MCF 10A (cell line): ENCODE data around the gene SH3RF1. TPM values are rescaled to one million over a fixed set of nuclear protein-coding genes. Genes with fewer than 3 reads are reported as not detected.
"Not testable (repeated sequence)": the region's sequence is repeated elsewhere in the genome, so short reads cannot be mapped to it uniquely, and the experiment has no call there.

Experiments
- BruUV-seq: library from RNA; stranded (reverse); fragments of 400-500 nt; replicated peaks from 2 replicates; lab custom pipeline; 2021; lab: Mats Ljungman, UMichigan
- CTCF ChIA-PET: fragments of 300-600 bp; sonication (Branson Sonifier 250); formaldehyde crosslinking; extraction: SDS; loops from one replicate; lab custom pipeline; 2021; ENCODE audit warnings: antibody characterized with exemption, inconsistent platforms; lab: Yijun Ruan, JAX
- POLR2A ChIA-PET: fragments of 300-600, 350-650 bp; sonication (Branson Sonifier 250); formaldehyde crosslinking; extraction: SDS; loops from one replicate; lab custom pipeline; 2020; ENCODE audit warnings: antibody characterized with exemption, inconsistent platforms; lab: Yijun Ruan, JAX
- DNase-seq: peaks from one replicate; pipeline ENCODE4 v3.0.0-alpha.2; 2018; ENCODE audit not compliant: unreplicated experiment
- H3K27ac Mint-ChIP-seq: one replicate; pipeline ENCODE4 v1.8.0; 2022; ENCODE audit warnings: mild to moderate bottlenecking, low read depth, mixed read lengths; ENCODE audit not compliant: unreplicated experiment
- H3K27me3 Mint-ChIP-seq: one replicate; pipeline ENCODE4 v1.8.0; 2022; ENCODE audit warnings: mixed read lengths; ENCODE audit not compliant: insufficient read depth, unreplicated experiment
- H3K36me3 Mint-ChIP-seq: one replicate; pipeline ENCODE4 v1.8.0; 2022; ENCODE audit warnings: mild to moderate bottlenecking, moderate library complexity, mixed read lengths; ENCODE audit not compliant: insufficient read depth, unreplicated experiment
- H3K4me1 Mint-ChIP-seq: one replicate; pipeline ENCODE4 v1.8.0; 2022; ENCODE audit warnings: mixed read lengths; ENCODE audit not compliant: insufficient read depth, unreplicated experiment
- H3K4me3 Mint-ChIP-seq: one replicate; pipeline ENCODE4 v1.8.0; 2022; ENCODE audit warnings: mild to moderate bottlenecking, moderate library complexity, mixed read lengths; ENCODE audit not compliant: unreplicated experiment
- H3K9me3 Mint-ChIP-seq: one replicate; pipeline ENCODE4 v1.8.0; 2022; ENCODE audit warnings: mixed read lengths; ENCODE audit not compliant: unreplicated experiment
- CTCF ChIP-seq: fragments of 200-600 bp; IDR thresholded peaks from one replicate; pipeline ENCODE4 v1.8.0; 2022; ENCODE audit warnings: antibody characterized with exemption, mild to moderate bottlenecking; ENCODE audit not compliant: unreplicated experiment
- intact Hi-C: fragments of 100-400 bp; cut with micrococcal nuclease; formaldehyde crosslinking; loops from 2 replicates; pipeline ENCODE4 v1.14.1; 2022
- total RNA-seq: library from RNA; stranded (reverse); gene quantifications from 2 replicates; pipeline ENCODE4 v1.2.3, GENCODE V29; 2022

Gene SH3RF1
- total RNA-seq, 1 experiment from 2014 or later = 17.4 TPM

DNA sequence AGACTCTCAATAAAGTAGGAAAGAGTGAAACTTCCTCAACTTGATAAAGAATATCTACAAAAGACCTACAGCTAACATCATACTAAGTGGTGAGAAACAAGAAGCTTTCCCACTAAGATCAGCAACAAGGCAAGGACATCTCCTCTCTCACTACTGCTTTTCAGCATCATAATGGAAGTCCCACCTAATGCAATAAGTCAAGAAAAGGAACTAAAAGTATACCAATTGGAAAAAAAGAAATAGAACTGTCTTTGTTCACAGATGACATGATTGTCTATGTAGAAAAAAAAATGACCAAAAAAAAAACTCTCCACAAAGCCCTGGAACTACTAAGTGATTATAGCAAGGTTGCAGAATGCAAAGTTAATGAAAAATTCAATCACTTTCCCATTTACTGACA, 25.1 kb upstream of the SH3RF1 start:
- Mint-ChIP-seq H3K27me3 (no peaks in the 10 kb centered on the region), H3K4me3 (no peak overlapping the region), H3K9me3 (no peaks in the 10 kb centered on the region), H3K4me1 (no peaks in the 10 kb centered on the region), H3K36me3 (no peaks in the 10 kb centered on the region), H3K27ac (no peak overlapping the region)
- TF ChIP-seq CTCF = no peak
- POLR2A ChIA-PET = interaction anchor here (0.8 kb wide), 1 partner anchor 9 kb away, joined by 4 read pairs; no protein-coding TSS in a partner anchor
- no TSS peak for BruUV-seq
- CTCF ChIA-PET = interaction anchor here (0.6 kb wide), 1 partner anchor 212 kb away, joined by 3 read pairs; no protein-coding TSS in a partner anchor
- intact Hi-C loops = no loop called here
- DNase-seq = no peak

DNA sequence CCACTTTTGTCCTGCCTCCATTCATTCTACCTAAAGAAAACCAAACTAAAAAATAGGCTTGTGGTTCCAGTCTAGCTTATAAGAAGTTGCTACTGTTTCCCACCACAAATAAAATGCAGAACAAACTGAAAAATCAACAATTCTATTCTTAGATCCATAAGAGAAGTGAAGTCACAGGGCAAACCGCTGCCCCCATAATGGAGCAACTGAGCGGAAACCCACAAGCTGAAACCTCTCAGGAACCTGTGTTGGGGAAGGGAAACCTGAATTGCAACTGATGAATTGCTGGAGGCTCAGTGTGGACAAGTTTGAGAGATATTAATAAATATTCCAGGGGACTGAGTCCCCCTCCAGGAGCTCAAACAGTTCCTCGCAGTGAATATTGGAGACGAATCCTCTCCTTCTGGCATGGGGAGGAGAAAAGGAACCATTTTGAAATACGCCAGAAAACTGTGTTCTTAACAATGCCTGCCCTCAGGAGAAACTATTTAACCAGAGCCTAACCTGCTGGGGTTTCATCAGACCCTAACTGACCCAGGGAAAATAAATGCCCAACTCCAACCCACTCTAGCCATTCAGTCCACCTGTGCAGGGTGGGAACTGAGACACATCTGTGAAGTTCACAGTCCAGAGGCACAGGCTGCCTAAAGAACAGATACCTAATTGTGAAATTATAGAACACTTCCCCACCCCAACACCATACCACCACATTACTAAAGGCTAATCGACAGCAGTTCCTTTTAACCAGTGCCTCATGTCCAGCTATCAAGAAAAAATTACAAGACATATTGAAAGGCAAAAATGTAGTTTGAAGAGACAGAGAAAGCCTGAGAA, 22.8 kb upstream of the SH3RF1 start:
- Mint-ChIP-seq H3K36me3 (no peaks in the 10 kb centered on the region), H3K27ac (no peak overlapping the region), H3K27me3 (no peaks in the 10 kb centered on the region), H3K4me1 (no peaks in the 10 kb centered on the region), H3K4me3 (no peak overlapping the region), H3K9me3 (no peaks in the 10 kb centered on the region)
- BruUV-seq = no TSS peak
- intact Hi-C loops = no loop called here
- CTCF ChIA-PET = no interaction called here
- TF ChIP-seq CTCF = no peak
- no peak for DNase-seq
- POLR2A ChIA-PET = interaction anchor here (0.6 kb wide), 1 partner anchor 73 kb away, joined by 3 read pairs; no protein-coding TSS in a partner anchor

GRCh38 chr4:169287983-169288382, 17.2 kb upstream of the SH3RF1 start:
- intact Hi-C loops, DNase-seq, H3K9me3 Mint-ChIP-seq, POLR2A ChIA-PET, H3K36me3 Mint-ChIP-seq, H3K27me3 Mint-ChIP-seq, H3K27ac Mint-ChIP-seq, BruUV-seq, CTCF ChIA-PET, H3K4me3 Mint-ChIP-seq: not testable (repeated sequence)
- peaks cover 10% of the 10 kb centered on the region for H3K4me1 Mint-ChIP-seq

- H3K27me3 Mint-ChIP-seq = no peaks in the 10 kb centered on the region
- no TSS peak for BruUV-seq
- TF ChIP-seq CTCF = no peak
- H3K36me3 Mint-ChIP-seq = no peaks in the 10 kb centered on the region
- intact Hi-C loops = no loop called here
- DNase-seq = peak; percentile 56
- H3K4me1 Mint-ChIP-seq = peaks cover 17% of the 10 kb centered on the region
- H3K4me3 Mint-ChIP-seq = no peak overlapping the region
- H3K9me3 Mint-ChIP-seq = no peaks in the 10 kb centered on the region
- ChIA-PET CTCF (no interaction called here), POLR2A (interaction anchor here (0.8 kb wide), 1 partner anchor 9 kb away, joined by 4 read pairs; no protein-coding TSS in a partner anchor)
- no peak overlapping the region for H3K27ac Mint-ChIP-seq
These were observed 16.0 kb upstream of the SH3RF1 start for GRCh38 chr4:169286562-169287301.
